ENCODE measurements around the gene DPM1. TPM values are rescaled to one million over a fixed set of nuclear protein-coding genes. Genes with fewer than 3 reads are reported as not detected.

The DPM1 gene
- total and polyA plus RNA-seq, 2 of the 8 experiments (the other 6 are each of a cell fraction or from before 2014, with no cell fraction given), result 42.3 to 57.0 TPM

- no peak for TF ChIP-seq CHD7 (IDR thresholded peaks at IDR 0.05; ENCODE audit: insufficient replicate concordance, low read length)
- no peak for TF ChIP-seq GABPA (IDR thresholded peaks at IDR 0.05; ENCODE audit: borderline replicate concordance, insufficient read depth, low read length)
- no peak for TF ChIP-seq JUN (IDR thresholded peaks at IDR 0.05; ENCODE audit: low read depth, low read length)
- TF ChIP-seq TAF7 (optimal IDR thresholded peaks at IDR 0.05; ENCODE audit: borderline replicate concordance, low read depth, low read length), result no peak
- TF ChIP-seq, protein P1, sequence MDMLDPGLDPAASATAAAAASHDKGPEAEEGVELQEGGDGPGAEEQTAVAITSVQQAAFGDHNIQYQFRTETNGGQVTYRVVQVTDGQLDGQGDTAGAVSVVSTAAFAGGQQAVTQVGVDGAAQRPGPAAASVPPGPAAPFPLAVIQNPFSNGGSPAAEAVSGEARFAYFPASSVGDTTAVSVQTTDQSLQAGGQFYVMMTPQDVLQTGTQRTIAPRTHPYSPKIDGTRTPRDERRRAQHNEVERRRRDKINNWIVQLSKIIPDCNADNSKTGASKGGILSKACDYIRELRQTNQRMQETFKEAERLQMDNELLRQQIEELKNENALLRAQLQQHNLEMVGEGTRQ (IDR thresholded peaks at IDR 0.05; ENCODE audit: low read length), result no peak
- no peak for TF ChIP-seq NRF1 (IDR thresholded peaks at IDR 0.05; ENCODE audit: low read depth, low read length)
- TF ChIP-seq TCF12 (IDR thresholded peaks at IDR 0.05; ENCODE audit: low read depth, low read length), result no peak
- TF ChIP-seq POLR2AphosphoS5 (IDR thresholded peaks at IDR 0.05; ENCODE audit: low read depth, low read length), result no peak
- TF ChIP-seq, protein P2, sequence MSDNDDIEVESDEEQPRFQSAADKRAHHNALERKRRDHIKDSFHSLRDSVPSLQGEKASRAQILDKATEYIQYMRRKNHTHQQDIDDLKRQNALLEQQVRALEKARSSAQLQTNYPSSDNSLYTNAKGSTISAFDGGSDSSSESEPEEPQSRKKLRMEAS (IDR thresholded peaks at IDR 0.05), result no peak
- no peak for TF ChIP-seq KDM5A (IDR thresholded peaks at IDR 0.05; ENCODE audit: low read length)
Observed at GRCh38 chr20:50948132-50948785, 10.1 kb downstream of the DPM1 start (continued).
